Endodermal cell (in vitro differentiated cells): ENCODE results near the gene KCNQ1. TPM values are rescaled to one million over a fixed set of nuclear protein-coding genes. Genes with fewer than 3 reads are reported as not detected.

ENCODE experiments used
- DNase-seq: peaks from one replicate; pipeline ENCODE4 v3.0.0-alpha.2; 2017
- H3K27ac ChIP-seq: 2 replicates; pipeline ENCODE4 v1.5.1; 2013; ENCODE audit warnings: mild to moderate bottlenecking, low read depth, low read length, moderate library complexity
- H3K27me3 ChIP-seq: 2 replicates; pipeline ENCODE4 v1.6.1; 2013; ENCODE audit warnings: mild to moderate bottlenecking, low read length, moderate library complexity; ENCODE audit not compliant: insufficient read depth, control insufficient read depth, poor library complexity, severe bottlenecking
- H3K36me3 ChIP-seq: 2 replicates; pipeline ENCODE4 v1.7.0; 2013; ENCODE audit warnings: mild to moderate bottlenecking, low read length, moderate library complexity; ENCODE audit not compliant: control insufficient read depth, insufficient read depth
- H3K4me1 ChIP-seq: one replicate; pipeline ENCODE4 v1.7.0; 2013; ENCODE audit warnings: low read length; ENCODE audit not compliant: control insufficient read depth, insufficient read depth
- H3K4me3 ChIP-seq: 2 replicates; pipeline ENCODE4 v1.5.1; 2013; ENCODE audit warnings: mild to moderate bottlenecking, low read length, moderate library complexity
- H3K9ac ChIP-seq: 2 replicates; pipeline ENCODE4 v1.6.1; 2013; ENCODE audit warnings: mild to moderate bottlenecking, low read length, moderate library complexity; ENCODE audit not compliant: poor library complexity, severe bottlenecking; ENCODE audit errors: extremely low read depth
- H3K9me3 ChIP-seq: 2 replicates; pipeline ENCODE4 v1.6.1; 2013; ENCODE audit warnings: mild to moderate bottlenecking, low read length, moderate library complexity; ENCODE audit not compliant: control insufficient read depth
- H3K27ac Mint-ChIP-seq: 2 replicates; pipeline ENCODE4 v1.8.0; 2020; ENCODE audit warnings: mixed read lengths
- H3K27me3 Mint-ChIP-seq: 2 replicates; pipeline ENCODE4 v1.8.0; 2021; ENCODE audit warnings: mild to moderate bottlenecking, mixed read lengths; ENCODE audit not compliant: insufficient read depth
- H3K36me3 Mint-ChIP-seq: 2 replicates; pipeline ENCODE4 v1.8.0; 2020; ENCODE audit warnings: low read depth, mixed read lengths
- H3K4me1 Mint-ChIP-seq: 2 replicates; pipeline ENCODE4 v1.8.0; 2020; ENCODE audit warnings: mixed read lengths
- H3K4me3 Mint-ChIP-seq: 2 replicates; pipeline ENCODE4 v1.8.0; 2020; ENCODE audit warnings: mild to moderate bottlenecking, moderate library complexity, mixed read lengths
- H3K9me3 Mint-ChIP-seq: 2 replicates; pipeline ENCODE4 v1.8.0; 2020; ENCODE audit warnings: mild to moderate bottlenecking, mixed read lengths
- CTCF ChIP-seq: fragments of 200-600 bp; sonication (generic); conservative IDR thresholded peaks from 2 replicates; pipeline ENCODE4 v1.5.0; 2021; ENCODE audit warnings: antibody characterized with exemption, mild to moderate bottlenecking
- WGBS, 2 experiments: methylation state at CpG; one replicate each; pipeline versions ENCODE4 v1.1.5 to v1.1.7; 2013; ENCODE audit warnings: missing lambda C conversion rate in 2 of 2, mixed read lengths in 1 of 2; ENCODE audit not compliant: insufficient coverage in 1 of 2, insufficient read length in 1 of 2; 5-methylcytosine and 5-hydroxymethylcytosine counted together
- total RNA-seq, 2 donors: library from RNA; stranded (reverse); fragmentation: NEBNext Ultra II Directional in 1 of 2; extraction: Animal tissue kit (Norgen Biotek cat#: 25700) in 1 of 2; gene quantifications; 2 replicates in 1 of 2; 3 replicates in 1 of 2; pipeline ENCODE4 v1.2.1, GENCODE V29; 2021

Gene KCNQ1
- total RNA-seq, 2 donors from 2014 or later, result 1.8 to 3.5 TPM

GRCh38 chr11:2574043-2574552 lies 129.3 kb downstream of the KCNQ1 start:
- no peaks in the 10 kb centered on the region for H3K9me3 ChIP-seq
- TF ChIP-seq CTCF, result no peak
- no peak overlapping the region for H3K4me3 ChIP-seq
- no peak overlapping the region for H3K9ac ChIP-seq
- H3K27ac ChIP-seq, result no peak overlapping the region
- Mint-ChIP-seq H3K27ac (no peak overlapping the region), H3K4me3 (no peak overlapping the region), H3K36me3 (no peaks in the 10 kb centered on the region), H3K4me1 (no peaks in the 10 kb centered on the region), H3K9me3 (no peaks in the 10 kb centered on the region), H3K27me3 (peaks cover 41% of the 10 kb centered on the region)
- 90 to 94% methylated on average over 14 to 22 of the region's 22 CpGs for WGBS, 2 experiments
- H3K4me1 ChIP-seq, result peaks cover 1% of the 10 kb centered on the region
- DNase-seq, result peak; percentile 40
- H3K27me3 ChIP-seq, result peaks cover 6% of the 10 kb centered on the region
- H3K36me3 ChIP-seq, result no peaks in the 10 kb centered on the region

GRCh38 chr11:2574553-2575535 lies 130.0 kb downstream of the KCNQ1 start:
- no peaks in the 10 kb centered on the region for H3K36me3 Mint-ChIP-seq
- Histone ChIP-seq H3K9ac (no peak overlapping the region), H3K9me3 (no peaks in the 10 kb centered on the region), H3K36me3 (no peaks in the 10 kb centered on the region), H3K27ac (no peak overlapping the region), H3K27me3 (peaks cover 6% of the 10 kb centered on the region), H3K4me1 (peaks cover 7% of the 10 kb centered on the region), H3K4me3 (no peak overlapping the region)
- peaks cover 40% of the 10 kb centered on the region for H3K27me3 Mint-ChIP-seq
- H3K4me3 Mint-ChIP-seq, result no peak overlapping the region
- peaks cover 6% of the 10 kb centered on the region for H3K4me1 Mint-ChIP-seq
- WGBS, 2 experiments, result 92 to 93% methylated on average over 13 to 45 of the region's 45 CpGs
- TF ChIP-seq CTCF, result no peak
- no peaks in the 10 kb centered on the region for H3K9me3 Mint-ChIP-seq
- DNase-seq, result peak; percentile 53
- no peak overlapping the region for H3K27ac Mint-ChIP-seq

GRCh38 chr11:2575591-2576051 lies 130.8 kb downstream of the KCNQ1 start:
- no peak for TF ChIP-seq CTCF
- H3K27me3 ChIP-seq, result peaks cover 6% of the 10 kb centered on the region

More at GRCh38 chr11:2575591-2576051, 130.8 kb downstream of the KCNQ1 start:
- Mint-ChIP-seq H3K36me3 (no peaks in the 10 kb centered on the region), H3K27ac (no peak overlapping the region), H3K9me3 (no peaks in the 10 kb centered on the region), H3K27me3 (peaks cover 40% of the 10 kb centered on the region), H3K4me3 (no peak overlapping the region), H3K4me1 (peaks cover 6% of the 10 kb centered on the region)
- WGBS, 2 experiments, result 90 to 95% methylated on average over 6 to 17 of the region's 17 CpGs
- Histone ChIP-seq H3K9ac (no peak overlapping the region), H3K9me3 (no peaks in the 10 kb centered on the region), H3K36me3 (no peaks in the 10 kb centered on the region), H3K27ac (no peak overlapping the region), H3K4me3 (no peak overlapping the region), H3K4me1 (peaks cover 7% of the 10 kb centered on the region)
- DNase-seq, result no peak
